Fibroblast of villous mesenchyme (primary cell): ENCODE results near the gene CHRNA4. TPM values are rescaled to one million over a fixed set of nuclear protein-coding genes. Genes with fewer than 3 reads are reported as not detected.
"Not testable (repeated sequence)": the region's sequence is repeated elsewhere in the genome, so short reads cannot be mapped to it uniquely, and the experiment has no call there.

Source experiments
- DNase-seq: peaks from one replicate; pipeline ENCODE4 v3.0.0-alpha.2; 2010; ENCODE audit warnings: low read depth
- H3K4me3 ChIP-seq: 2 replicates; pipeline ENCODE4 v1.5.1; 2011; ENCODE audit warnings: low read depth, mild to moderate bottlenecking, low read length
- CTCF ChIP-seq: IDR thresholded peaks from 2 replicates; pipeline ENCODE4 v1.5.1; 2012; ENCODE audit warnings: low read depth, mild to moderate bottlenecking, low read length; ENCODE audit not compliant: insufficient read depth
- total RNA-seq: library from RNA; depleted of rRNA; stranded (reverse); fragments of >200 nt; gene quantifications from 2 replicates; pipeline ENCODE4 v1.2.3, GENCODE V29; 2012

The CHRNA4 gene
- total RNA-seq, 1 donor = not detected

GRCh38 chr20:63382551-63383300 is 21.6 kb upstream of the CHRNA4 start:
- TF ChIP-seq CTCF = no peak
- H3K4me3 ChIP-seq = no peak overlapping the region

GRCh38 chr20:63381781-63382431 is 20.8 kb upstream of the CHRNA4 start:
- no peak for DNase-seq
- H3K4me3 ChIP-seq = no peak overlapping the region
- peak; percentile 85 for TF ChIP-seq CTCF

More at GRCh38 chr20:63382551-63383300, 21.6 kb upstream of the CHRNA4 start:
- no peak for DNase-seq

- no peak for DNase-seq
- TF ChIP-seq CTCF = no peak
These were observed 19.3 kb upstream of the CHRNA4 start for GRCh38 chr20:63380346-63380870.

GRCh38 chr20:63379872-63380271 is 18.7 kb upstream of the CHRNA4 start:
- not testable (repeated sequence) for DNase-seq, H3K4me3 ChIP-seq

More at GRCh38 chr20:63380346-63380870, 19.3 kb upstream of the CHRNA4 start:
- H3K4me3 ChIP-seq = no peak overlapping the region

GRCh38 chr20:63379296-63379695 is 18.1 kb upstream of the CHRNA4 start:
- no peak for DNase-seq
- TF ChIP-seq CTCF = no peak
- no peak overlapping the region for H3K4me3 ChIP-seq

- no peak for TF ChIP-seq CTCF
- no peak overlapping the region for H3K4me3 ChIP-seq
- DNase-seq = no peak
These were observed 17.5 kb upstream of the CHRNA4 start for GRCh38 chr20:63378626-63379025.

GRCh38 chr20:63377951-63378381 is 16.8 kb upstream of the CHRNA4 start:
- TF ChIP-seq CTCF = no peak
- no peak for DNase-seq
- H3K4me3 ChIP-seq = no peak overlapping the region
